Stomach smooth muscle (tissue), 2 donors: ENCODE results near the gene GLOD4.

Experiments
- H3K27ac ChIP-seq: one replicate; pipeline ENCODE4 v1.7.0; 2013; ENCODE audit warnings: mild to moderate bottlenecking, low read length, inconsistent platforms
- H3K27me3 ChIP-seq, 2 donors: one replicate each; pipeline ENCODE4 v1.7.0; 2013; ENCODE audit warnings: low read length in 2 of 2; ENCODE audit not compliant: insufficient read depth in 2 of 2, control insufficient read depth in 1 of 2
- H3K36me3 ChIP-seq, 2 donors: one replicate each; pipeline ENCODE4 v1.7.0; 2013; ENCODE audit warnings: low read length in 2 of 2; ENCODE audit not compliant: control insufficient read depth in 2 of 2, insufficient read depth in 2 of 2
- H3K4me1 ChIP-seq: one replicate; pipeline ENCODE4 v1.7.0; 2013; ENCODE audit warnings: low read length; ENCODE audit not compliant: control insufficient read depth, insufficient read depth
- H3K4me3 ChIP-seq, 2 donors: one replicate each; pipeline ENCODE4 v1.7.0; 2013; ENCODE audit warnings: low read length in 2 of 2
- H3K9ac ChIP-seq, 2 donors: one replicate each; pipeline ENCODE4 v1.7.0; 2013; ENCODE audit warnings: low read length in 2 of 2, mild to moderate bottlenecking in 1 of 2
- H3K9me3 ChIP-seq, 2 donors: one replicate each; pipeline ENCODE4 v1.7.0; 2013; ENCODE audit warnings: low read length in 2 of 2; ENCODE audit not compliant: control insufficient read depth in 2 of 2
- donor health status: healthy.
- donor health status: Pancreatic carcinoma.

Gene GLOD4

GRCh38 chr17:721540-721937 lies 60.5 kb downstream of the GLOD4 start:
- Histone ChIP-seq H3K27ac (no peak overlapping the region), H3K36me3 (peaks cover 0 to 2% of the 10 kb centered on the region in 2 donors)

GRCh38 chr17:720706-721539 lies 61.2 kb downstream of the GLOD4 start:
- H3K27ac ChIP-seq = no peak overlapping the region

More at GRCh38 chr17:721540-721937, 60.5 kb downstream of the GLOD4 start:
- H3K27me3 ChIP-seq = no peaks in the 10 kb centered on the region
- H3K4me3 ChIP-seq = no peak overlapping the region
- H3K9ac ChIP-seq = no peak overlapping the region
- H3K9me3 ChIP-seq = no peaks in the 10 kb centered on the region
- H3K4me1 ChIP-seq = peaks cover under 1% of the 10 kb centered on the region

GRCh38 chr17:718075-718474 lies 64.0 kb downstream of the GLOD4 start:
- Histone ChIP-seq H3K27me3 (no peaks in the 10 kb centered on the region), H3K36me3 (peaks cover 0 to 2% of the 10 kb centered on the region in 2 donors), H3K9ac (no peak overlapping the region), H3K4me3 (no peak overlapping the region), H3K27ac (no peak overlapping the region), H3K4me1 (peaks cover 16% of the 10 kb centered on the region), H3K9me3 (no peaks in the 10 kb centered on the region)

More at GRCh38 chr17:720706-721539, 61.2 kb downstream of the GLOD4 start:
- no peaks in the 10 kb centered on the region for H3K9me3 ChIP-seq
- H3K27me3 ChIP-seq = no peaks in the 10 kb centered on the region
- H3K4me1 ChIP-seq = peaks cover 3% of the 10 kb centered on the region
- H3K9ac ChIP-seq = no peak overlapping the region
- peaks cover 0 to 2% of the 10 kb centered on the region in 2 donors for H3K36me3 ChIP-seq
- H3K4me3 ChIP-seq = no peak overlapping the region
